Measurements from ENCODE around the gene RPL35. TPM values are rescaled to one million over a fixed set of nuclear protein-coding genes. Genes with fewer than 3 reads are reported as not detected.
"Not testable (repeated sequence)": the region's sequence is repeated elsewhere in the genome, so short reads cannot be mapped to it uniquely, and the experiment has no call there.

The RPL35 gene
- total RNA-seq, 2 donors from 2014 or later = 1,919 to 1,995 TPM

GRCh38 chr9:124849801-124850200 lies 12.0 kb downstream of the RPL35 start:
- no peak for ATAC-seq (replicated peaks)
- H3K36me3 Mint-ChIP-seq (ENCODE audit: low read depth) = no peaks in the 10 kb centered on the region
- H3K27ac Mint-ChIP-seq = no peak overlapping the region
- no peaks in the 10 kb centered on the region for H3K9me3 Mint-ChIP-seq
- H3K4me1 Mint-ChIP-seq = peaks cover 6% of the 10 kb centered on the region
- H3K4me3 Mint-ChIP-seq = no peak overlapping the region
- peaks cover 3% of the 10 kb centered on the region for H3K27me3 Mint-ChIP-seq

GRCh38 chr9:124846969-124847368 lies 14.8 kb downstream of the RPL35 start:
- Mint-ChIP-seq H3K9me3 (no peaks in the 10 kb centered on the region), H3K36me3 (ENCODE audit: low read depth) (no peaks in the 10 kb centered on the region), H3K27ac (no peak overlapping the region), H3K4me1 (no peaks in the 10 kb centered on the region), H3K4me3 (no peak overlapping the region), H3K27me3 (peaks cover 3% of the 10 kb centered on the region)
- no peak for ATAC-seq (replicated peaks)

- ATAC-seq (replicated peaks); H3K27ac Mint-ChIP-seq; H3K36me3 Mint-ChIP-seq (ENCODE audit: low read depth): not testable (repeated sequence)
Measured at GRCh38 chr9:124846467-124846866, 15.3 kb downstream of the RPL35 start.

GRCh38 chr9:124844291-124844690 lies 17.5 kb downstream of the RPL35 start:
- Mint-ChIP-seq H3K36me3 (ENCODE audit: low read depth) (no peaks in the 10 kb centered on the region), H3K27me3 (peaks cover 3% of the 10 kb centered on the region), H3K4me1 (no peaks in the 10 kb centered on the region), H3K4me3 (no peak overlapping the region), H3K9me3 (no peaks in the 10 kb centered on the region), H3K27ac (no peak overlapping the region)
- ATAC-seq (replicated peaks) = no peak

More at GRCh38 chr9:124846467-124846866, 15.3 kb downstream of the RPL35 start:
- not testable (repeated sequence) for H3K27me3 Mint-ChIP-seq, H3K9me3 Mint-ChIP-seq, H3K4me3 Mint-ChIP-seq, H3K4me1 Mint-ChIP-seq

- H3K9me3 Mint-ChIP-seq = no peaks in the 10 kb centered on the region
- H3K27ac Mint-ChIP-seq = no peak overlapping the region
- H3K4me3 Mint-ChIP-seq = no peak overlapping the region
- peaks cover 3% of the 10 kb centered on the region for H3K27me3 Mint-ChIP-seq
- H3K36me3 Mint-ChIP-seq (ENCODE audit: low read depth) = no peaks in the 10 kb centered on the region
- H3K4me1 Mint-ChIP-seq = no peaks in the 10 kb centered on the region
- ATAC-seq (replicated peaks) = no peak
Measured at GRCh38 chr9:124843456-124844034, 18.2 kb downstream of the RPL35 start.

GRCh38 chr9:124841075-124841821 lies 20.5 kb downstream of the RPL35 start:
- Mint-ChIP-seq H3K4me3 (no peak overlapping the region), H3K36me3 (ENCODE audit: low read depth) (no peaks in the 10 kb centered on the region), H3K4me1 (no peaks in the 10 kb centered on the region), H3K9me3 (no peaks in the 10 kb centered on the region), H3K27me3 (peaks cover 9% of the 10 kb centered on the region), H3K27ac (no peak overlapping the region)
- ATAC-seq (replicated peaks) = no peak

- Mint-ChIP-seq H3K27ac (no peak overlapping the region), H3K4me3 (no peak overlapping the region), H3K4me1 (no peaks in the 10 kb centered on the region), H3K36me3 (ENCODE audit: low read depth) (no peaks in the 10 kb centered on the region), H3K27me3 (peaks cover 6% of the 10 kb centered on the region), H3K9me3 (no peaks in the 10 kb centered on the region)
- ATAC-seq (replicated peaks) = no peak
Measured at GRCh38 chr9:124840300-124840833, 21.4 kb downstream of the RPL35 start.

GRCh38 chr9:124839612-124840299 lies 22.0 kb downstream of the RPL35 start:
- ATAC-seq (replicated peaks) = no peak
- no peaks in the 10 kb centered on the region for H3K9me3 Mint-ChIP-seq
- no peaks in the 10 kb centered on the region for H3K36me3 Mint-ChIP-seq (ENCODE audit: low read depth)
- H3K4me1 Mint-ChIP-seq = no peaks in the 10 kb centered on the region
- no peak overlapping the region for H3K4me3 Mint-ChIP-seq
- no peak overlapping the region for H3K27ac Mint-ChIP-seq
- peaks cover 6% of the 10 kb centered on the region for H3K27me3 Mint-ChIP-seq

GRCh38 chr9:124838567-124839275 lies 23.0 kb downstream of the RPL35 start:
- H3K4me3 Mint-ChIP-seq; H3K36me3 Mint-ChIP-seq (ENCODE audit: low read depth); H3K27me3 Mint-ChIP-seq: not testable (repeated sequence)

GRCh38 chr9:124838132-124838531 lies 23.6 kb downstream of the RPL35 start:
- not testable (repeated sequence) for H3K9me3 Mint-ChIP-seq; H3K36me3 Mint-ChIP-seq (ENCODE audit: low read depth); H3K27me3 Mint-ChIP-seq; H3K4me1 Mint-ChIP-seq; H3K4me3 Mint-ChIP-seq; ATAC-seq (replicated peaks); H3K27ac Mint-ChIP-seq

More at GRCh38 chr9:124838567-124839275, 23.0 kb downstream of the RPL35 start:
- not testable (repeated sequence) for H3K27ac Mint-ChIP-seq; ATAC-seq (replicated peaks); H3K9me3 Mint-ChIP-seq; H3K4me1 Mint-ChIP-seq

- H3K36me3 Mint-ChIP-seq (ENCODE audit: low read depth) = no peaks in the 10 kb centered on the region
- H3K9me3 Mint-ChIP-seq = no peaks in the 10 kb centered on the region
- H3K27ac Mint-ChIP-seq = no peak overlapping the region
Measured at GRCh38 chr9:124835026-124835557, 26.7 kb downstream of the RPL35 start.

GRCh38 chr9:124834591-124834990 lies 27.2 kb downstream of the RPL35 start:
- Mint-ChIP-seq H3K36me3 (ENCODE audit: low read depth) (no peaks in the 10 kb centered on the region), H3K27me3 (peaks cover 6% of the 10 kb centered on the region), H3K4me1 (no peaks in the 10 kb centered on the region), H3K4me3 (no peak overlapping the region), H3K27ac (no peak overlapping the region), H3K9me3 (no peaks in the 10 kb centered on the region)
- ATAC-seq (replicated peaks) = peak; percentile 51

More at GRCh38 chr9:124835026-124835557, 26.7 kb downstream of the RPL35 start:
- no peak for ATAC-seq (replicated peaks)
- H3K4me3 Mint-ChIP-seq = no peak overlapping the region
- H3K4me1 Mint-ChIP-seq = no peaks in the 10 kb centered on the region
- peaks cover 6% of the 10 kb centered on the region for H3K27me3 Mint-ChIP-seq

- Mint-ChIP-seq H3K4me1 (no peaks in the 10 kb centered on the region), H3K4me3 (no peak overlapping the region), H3K9me3 (no peaks in the 10 kb centered on the region), H3K27me3 (no peaks in the 10 kb centered on the region), H3K27ac (no peak overlapping the region), H3K36me3 (ENCODE audit: low read depth) (no peaks in the 10 kb centered on the region)
- no peak for ATAC-seq (replicated peaks)
Measured at GRCh38 chr9:124831642-124832364, 30.0 kb downstream of the RPL35 start.
